GM18951 (cell line): ENCODE measurements around the gene ZNF79.

Experiments
- POLR2A ChIP-seq: IDR thresholded peaks from 4 replicates; pipeline ENCODE4 v1.6.1; 2011; ENCODE audit warnings: mild to moderate bottlenecking; ENCODE audit not compliant: insufficient read length, insufficient read depth; ENCODE audit errors: extremely low read depth
- in situ Hi-C: fragments of 300-500 bp; cut with MboI; formaldehyde crosslinking; loops from one replicate; pipeline ENCODE4 v1.12.0; 2022; ENCODE audit warnings: low sequenced_read_pairs, mixed read lengths, inconsistent platforms; ENCODE audit not compliant: unreplicated experiment

ZNF79 gene

GRCh38 chr9:127405344-127406125 lies 18.6 kb upstream of the ZNF79 start:
- in situ Hi-C loops = no loop called here
- TF ChIP-seq POLR2A = no peak

- in situ Hi-C loops = no loop called here
Observed at GRCh38 chr9:127406799-127407491, 17.2 kb upstream of the ZNF79 start.

GRCh38 chr9:127407492-127407843 lies 16.7 kb upstream of the ZNF79 start:
- no peak for TF ChIP-seq POLR2A
- in situ Hi-C loops = no loop called here

More at GRCh38 chr9:127406799-127407491, 17.2 kb upstream of the ZNF79 start:
- TF ChIP-seq POLR2A = no peak

- in situ Hi-C loops = no loop called here
- TF ChIP-seq POLR2A = no peak
Observed at GRCh38 chr9:127411122-127411521, 13.1 kb upstream of the ZNF79 start.

- no peak for TF ChIP-seq POLR2A
- in situ Hi-C loops = no loop called here
Observed at GRCh38 chr9:127415141-127415540, 9.0 kb upstream of the ZNF79 start.

- no peak for TF ChIP-seq POLR2A
- in situ Hi-C loops = no loop called here
Observed at GRCh38 chr9:127415657-127416056, 8.5 kb upstream of the ZNF79 start.

- no peak for TF ChIP-seq POLR2A
- in situ Hi-C loops = no loop called here
Observed at GRCh38 chr9:127417131-127418036, 6.8 kb upstream of the ZNF79 start.

- in situ Hi-C loops = no loop called here
- no peak for TF ChIP-seq POLR2A
Observed at GRCh38 chr9:127418037-127418471, 6.1 kb upstream of the ZNF79 start.

- in situ Hi-C loops = no loop called here
- no peak for TF ChIP-seq POLR2A
Observed at GRCh38 chr9:127419348-127419747, 4.8 kb upstream of the ZNF79 start.

- in situ Hi-C loops = no loop called here
- TF ChIP-seq POLR2A = no peak
Observed at GRCh38 chr9:127421057-127421456, 3.1 kb upstream of the ZNF79 start.

- in situ Hi-C loops = no loop called here
- no peak for TF ChIP-seq POLR2A
Observed at GRCh38 chr9:127422133-127422782, 1.9 kb upstream of the ZNF79 start.

GRCh38 chr9:127422787-127423186 lies 1.4 kb upstream of the ZNF79 start:
- in situ Hi-C loops = no loop called here
- no peak for TF ChIP-seq POLR2A

- in situ Hi-C loops = no loop called here
Observed at GRCh38 chr9:127423476-127423933, 677 bp upstream of the ZNF79 start.

More at GRCh38 chr9:127423476-127423933, 677 bp upstream of the ZNF79 start:
- no peak for TF ChIP-seq POLR2A
